Superior temporal gyrus (tissue), 1 donor: ENCODE measurements around the gene BACH2.

Experiments
- DNase-seq: peaks from one replicate; pipeline ENCODE4 v3.0.0-alpha.2; 2016; ENCODE audit errors: extremely low spot score

BACH2 gene

DNA sequence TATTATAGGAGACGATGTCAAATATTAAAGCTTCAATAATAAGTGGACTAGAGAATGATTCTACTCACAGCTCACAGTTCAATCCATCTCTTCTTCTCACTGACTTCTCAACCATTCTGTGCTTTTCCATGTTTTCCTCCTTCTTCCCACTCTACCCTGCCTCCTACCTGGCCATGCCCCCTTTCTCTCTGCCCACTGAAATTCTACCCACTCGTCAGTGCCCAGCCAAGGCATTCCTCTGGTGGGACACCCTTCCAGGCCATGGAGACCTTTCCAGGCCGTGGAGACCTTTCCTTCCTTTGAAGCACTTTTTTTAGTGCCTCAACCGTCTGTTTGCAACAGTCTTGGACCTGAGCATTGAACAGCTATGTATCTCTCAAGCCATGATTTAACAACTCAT lies 18.5 kb downstream of the BACH2 start:
- no peak for DNase-seq

DNA sequence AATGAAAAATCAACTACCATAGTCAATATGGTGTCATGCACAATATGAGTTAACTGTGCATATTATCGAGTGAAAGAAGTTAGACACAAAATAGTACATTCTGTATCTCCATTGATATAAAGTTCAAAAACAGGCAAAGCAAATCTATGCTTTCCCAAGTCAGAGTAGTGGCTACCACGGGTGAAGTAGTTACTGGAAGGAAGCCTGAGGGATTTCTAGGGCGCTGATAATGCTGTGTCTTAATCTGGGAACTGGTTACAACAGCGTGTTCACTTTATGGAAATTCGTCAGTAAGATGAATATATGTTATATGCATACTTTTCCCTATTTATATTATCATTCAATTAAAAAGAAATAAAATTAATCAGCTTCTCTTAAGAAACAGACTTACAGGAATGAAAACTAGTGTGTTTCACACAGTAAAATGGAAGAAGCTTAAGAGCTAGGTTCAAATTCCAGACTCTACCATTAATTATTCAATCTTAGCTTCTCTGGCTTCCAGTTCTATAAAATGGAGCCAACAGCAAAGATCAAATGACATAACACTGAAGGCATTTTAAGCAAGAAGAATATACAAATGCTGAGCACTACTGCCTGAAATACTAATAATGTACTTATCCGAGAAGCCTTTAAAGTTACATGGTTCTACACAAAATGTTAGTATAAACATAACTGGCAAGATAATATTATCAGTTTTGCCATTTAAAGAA lies 19.2 kb downstream of the BACH2 start:
- DNase-seq = no peak

DNA sequence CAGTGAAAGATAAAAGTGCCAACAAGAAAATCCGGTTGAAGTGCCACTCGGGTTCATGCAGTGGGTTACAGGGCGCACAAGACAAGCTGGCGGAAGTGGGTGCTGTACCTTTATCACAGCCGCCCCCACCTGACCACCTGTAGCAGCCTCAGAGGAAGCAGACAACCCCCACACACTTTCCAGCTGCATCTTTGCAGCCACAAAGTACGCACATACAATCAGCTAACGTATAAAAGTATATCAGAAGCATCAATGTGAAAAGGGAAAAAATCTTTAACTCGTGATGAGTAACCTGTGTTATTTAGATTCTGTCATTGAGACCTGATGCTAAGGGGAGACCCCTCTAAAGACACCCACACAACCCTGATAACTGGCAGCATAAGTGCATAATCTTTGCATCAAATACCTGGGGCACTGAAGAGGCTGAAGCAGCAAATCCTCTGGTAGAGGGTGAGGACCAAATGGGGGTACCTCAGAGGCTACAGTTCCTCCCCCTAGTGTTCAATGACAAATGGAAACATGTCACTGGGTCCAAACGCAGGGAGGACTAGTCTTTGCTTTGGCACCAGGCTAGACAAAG lies 22.1 kb downstream of the BACH2 start:
- DNase-seq = no peak

DNA sequence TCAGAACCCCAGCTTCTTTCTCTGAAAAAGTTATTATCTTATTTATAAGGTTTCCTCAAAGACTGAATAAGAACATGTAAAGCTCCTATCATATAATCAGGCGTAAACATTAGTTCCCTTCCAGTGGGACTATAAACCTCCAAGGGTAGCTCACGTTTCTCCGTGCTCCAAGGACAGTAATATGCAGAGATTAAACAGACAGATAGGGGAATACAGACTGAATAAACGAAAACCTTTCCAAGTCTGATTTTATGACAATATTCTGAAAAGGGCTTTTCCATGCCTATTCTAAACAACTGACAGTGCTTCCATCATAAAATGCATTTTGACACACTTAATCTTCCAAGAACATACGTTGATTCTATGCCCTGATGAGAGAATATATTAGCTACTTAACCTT lies 22.8 kb downstream of the BACH2 start:
- DNase-seq = no peak

DNA sequence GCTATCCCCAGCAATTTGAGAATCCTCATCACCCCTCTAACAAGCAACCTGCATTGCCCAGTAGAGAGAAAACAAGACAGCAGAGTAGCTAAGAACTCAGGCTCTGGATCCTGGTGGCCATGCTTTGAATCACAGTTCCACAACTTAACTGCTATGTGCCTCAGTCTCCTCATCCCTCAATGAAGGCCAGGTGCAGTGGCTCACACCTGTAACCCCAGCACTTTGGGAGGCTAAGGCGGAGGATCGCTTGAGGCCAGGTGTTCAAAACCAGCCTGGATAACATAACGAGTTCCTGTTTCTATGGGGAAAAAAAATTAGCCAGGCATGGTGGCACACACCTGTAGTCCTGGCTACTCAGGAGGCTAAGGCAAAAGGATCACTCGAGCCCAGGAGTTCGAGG lies 23.7 kb downstream of the BACH2 start:
- DNase-seq = no peak

GRCh38 chr6:90271831-90272230 lies 24.8 kb downstream of the BACH2 start:
- DNase-seq = no peak

GRCh38 chr6:90269334-90269733 lies 27.3 kb downstream of the BACH2 start:
- no peak for DNase-seq

- DNase-seq = no peak
Measured at GRCh38 chr6:90268178-90268577, 28.5 kb downstream of the BACH2 start.

GRCh38 chr6:90266905-90267621 lies 29.6 kb downstream of the BACH2 start:
- no peak for DNase-seq

DNA sequence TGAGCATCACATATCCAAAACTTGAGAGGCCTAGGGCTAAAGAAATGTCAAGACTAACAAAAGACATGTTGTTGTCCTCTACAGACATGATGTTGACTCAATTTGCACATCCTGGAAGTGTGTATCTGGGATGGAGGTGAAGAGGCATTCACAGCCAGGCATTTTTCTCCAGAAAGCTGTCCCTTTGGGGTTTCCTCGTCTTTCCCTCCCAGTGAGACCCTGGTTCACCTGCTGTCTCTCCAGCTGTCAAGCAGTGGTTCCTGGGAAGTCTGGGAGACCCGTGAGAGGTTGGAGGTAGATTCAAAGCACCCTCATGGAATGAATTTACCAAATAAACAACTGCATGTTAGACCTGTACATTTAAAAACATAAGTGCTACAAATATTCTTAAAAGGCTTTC lies 32.1 kb downstream of the BACH2 start:
- DNase-seq = no peak

DNA sequence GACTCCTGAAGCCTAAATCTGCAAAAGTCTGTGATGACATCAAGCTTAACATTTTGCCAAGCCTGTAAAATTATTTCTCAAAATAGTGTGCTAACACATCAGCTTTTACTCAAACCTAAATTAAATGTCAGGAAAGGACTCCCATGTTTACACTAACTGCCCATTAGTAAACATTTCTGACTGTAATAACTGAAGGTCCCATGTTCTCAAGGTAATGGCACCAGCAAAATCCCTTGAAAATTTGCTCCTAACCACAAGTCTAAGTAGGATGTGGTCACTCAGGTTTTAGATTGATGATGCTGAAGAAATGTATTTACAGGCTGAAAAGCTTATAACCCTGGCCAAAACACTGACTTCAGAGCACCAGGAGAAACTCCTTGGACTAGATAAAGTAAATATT lies 33.0 kb downstream of the BACH2 start:
- no peak for DNase-seq

- no peak for DNase-seq
Measured at GRCh38 chr6:90261801-90262200, 34.8 kb downstream of the BACH2 start.

- no peak for DNase-seq
Measured at GRCh38 chr6:90257486-90257738, 39.2 kb downstream of the BACH2 start.

DNA sequence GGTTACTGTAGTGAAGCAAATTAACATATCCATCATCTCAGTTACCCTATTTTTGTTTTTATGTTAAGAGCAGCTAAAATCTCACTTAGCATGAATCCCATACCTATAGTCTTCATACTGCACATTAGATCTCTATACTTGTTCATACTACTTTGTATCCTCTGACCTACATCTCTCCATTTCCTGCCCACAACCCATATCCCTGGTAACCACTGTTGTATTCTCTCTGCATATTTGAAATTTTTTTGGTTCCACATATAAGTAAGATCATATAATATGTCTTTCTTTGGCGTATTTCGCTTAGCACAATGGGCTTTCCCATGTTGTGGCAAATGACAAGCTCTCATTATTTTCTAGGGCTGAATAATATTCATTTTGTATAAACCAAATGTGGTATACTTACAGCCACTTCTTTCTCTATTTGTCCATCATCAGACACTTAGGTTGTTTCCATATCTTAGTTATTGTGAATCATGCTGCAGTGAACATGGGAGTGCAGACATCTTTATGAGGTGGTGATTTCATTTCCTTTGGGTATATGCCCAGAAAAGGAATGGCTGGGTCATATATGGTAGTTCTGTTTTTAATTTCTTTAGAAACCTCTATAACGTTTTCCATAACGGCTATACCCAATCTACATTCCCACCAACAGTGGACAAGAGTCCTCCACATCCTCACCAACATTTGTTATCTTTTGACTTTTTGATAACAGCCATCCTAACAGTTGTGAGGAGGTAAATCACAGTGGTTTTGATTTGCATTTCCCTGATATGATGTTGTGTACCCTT lies 39.8 kb downstream of the BACH2 start:
- no peak for DNase-seq

GRCh38 chr6:90253631-90254030 lies 43.0 kb downstream of the BACH2 start:
- DNase-seq = no peak

DNA sequence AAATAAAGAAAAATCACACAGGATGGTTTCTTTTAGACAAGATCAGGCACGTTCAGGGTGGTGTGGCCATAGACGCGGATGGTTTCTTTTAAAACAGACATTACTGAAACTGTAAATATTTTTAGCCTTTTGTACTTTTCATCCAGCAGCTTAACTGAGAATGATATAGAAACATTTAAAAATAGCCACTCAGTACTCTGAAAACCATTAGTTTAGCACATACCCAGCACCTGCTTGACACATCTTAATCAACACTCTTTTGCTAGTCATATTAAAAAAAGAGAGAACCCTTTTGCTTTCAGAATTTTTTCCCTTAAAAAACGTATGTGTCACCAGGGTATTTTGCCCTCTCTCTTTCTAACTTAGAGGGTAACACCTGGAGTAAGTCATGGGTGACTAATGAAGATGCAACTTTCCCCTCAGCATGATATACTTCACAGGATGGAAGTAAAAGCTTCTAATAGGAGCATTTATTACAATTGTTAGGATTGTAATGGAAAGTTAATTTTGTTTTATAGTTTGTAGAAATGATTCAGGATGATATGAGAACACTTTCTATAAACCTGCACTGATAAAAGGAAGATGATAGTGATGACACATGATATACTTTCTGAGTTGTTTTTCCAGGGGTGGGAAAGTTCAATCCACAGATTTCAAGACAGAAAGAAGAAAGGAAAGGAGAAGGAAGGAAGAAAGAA lies 45.2 kb downstream of the BACH2 start:
- no peak for DNase-seq

- no peak for DNase-seq
Measured at GRCh38 chr6:90250405-90250804, 46.2 kb downstream of the BACH2 start.

GRCh38 chr6:90249458-90249857 lies 47.2 kb downstream of the BACH2 start:
- no peak for DNase-seq

- no peak for DNase-seq
Measured at GRCh38 chr6:90249034-90249433, 47.6 kb downstream of the BACH2 start.

DNA sequence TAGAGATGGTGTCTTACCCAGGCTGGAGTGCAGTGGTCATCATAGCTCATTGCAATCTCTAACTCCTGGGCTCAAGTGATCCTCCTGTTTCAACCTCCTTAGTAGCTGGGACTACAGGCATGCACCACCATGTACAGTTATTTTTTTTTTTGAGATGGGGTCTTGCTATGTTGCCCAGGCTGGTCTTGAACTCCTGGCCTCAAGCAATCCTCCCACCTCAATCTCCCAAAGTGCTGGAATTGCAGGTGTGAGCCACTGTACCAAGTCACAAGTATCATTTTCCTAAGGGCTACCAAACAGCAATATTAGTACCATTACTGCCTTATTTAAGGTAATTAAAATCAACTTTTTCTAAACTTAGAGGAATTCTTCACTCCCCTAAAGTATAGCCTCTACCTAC lies 49.4 kb downstream of the BACH2 start:
- DNase-seq = no peak

DNA sequence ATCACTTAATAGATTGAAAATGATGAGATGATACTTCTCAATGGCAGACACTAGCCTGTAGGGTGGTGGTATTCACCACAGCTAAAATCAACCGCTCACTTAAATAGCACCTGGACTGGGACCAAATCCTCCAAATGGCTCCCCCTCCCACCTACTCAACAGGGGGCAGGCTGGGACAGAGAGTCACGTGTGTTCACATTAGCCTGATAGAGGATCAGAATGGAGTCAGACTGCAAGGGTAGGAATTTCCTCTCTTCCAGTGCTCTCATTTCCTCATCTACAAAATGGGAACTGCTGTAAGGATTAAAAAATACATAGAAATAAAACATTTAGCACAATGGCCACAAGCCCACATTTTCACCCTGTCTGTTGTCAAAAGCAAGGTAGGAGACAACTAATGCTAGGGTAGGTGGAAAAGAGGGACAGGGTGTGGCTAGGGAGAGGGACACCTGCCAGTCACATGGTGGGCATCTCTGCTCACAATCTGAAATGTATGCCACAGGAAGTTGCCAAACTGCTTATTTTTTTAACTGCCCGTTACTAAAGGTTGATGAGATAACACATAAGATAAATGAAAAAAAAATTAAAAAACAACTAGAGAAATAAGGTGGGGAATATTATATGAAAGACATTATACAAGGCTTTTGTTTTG lies 55.3 kb downstream of the BACH2 start:
- DNase-seq = no peak
